GM18858 (cell line): ENCODE measurements around the gene KIF16B.
"Not testable (repeated sequence)": the region's sequence is repeated elsewhere in the genome, so short reads cannot be mapped to it uniquely, and the experiment has no call there.

Experiments
- ATAC-seq: cut with Tn5 transposase; IDR thresholded peaks from one replicate; pipeline ENCODE4 v1.9.1; 2021; ENCODE audit not compliant: unreplicated experiment

The KIF16B gene

GRCh38 chr20:16440686-16441085, 132.6 kb downstream of the KIF16B start:
- ATAC-seq, result no peak

GRCh38 chr20:16439540-16439939, 133.7 kb downstream of the KIF16B start:
- ATAC-seq, result not testable (repeated sequence)

GRCh38 chr20:16438100-16438499, 135.1 kb downstream of the KIF16B start:
- ATAC-seq, result no peak

GRCh38 chr20:16437387-16437996, 135.8 kb downstream of the KIF16B start:
- ATAC-seq, result no peak

GRCh38 chr20:16434062-16434664, 139.1 kb downstream of the KIF16B start:
- no peak for ATAC-seq

- ATAC-seq, result no peak
Observed at GRCh38 chr20:16433293-16433580, 140.0 kb downstream of the KIF16B start.

GRCh38 chr20:16432466-16433292, 140.6 kb downstream of the KIF16B start:
- no peak for ATAC-seq

GRCh38 chr20:16428112-16428511, 145.1 kb downstream of the KIF16B start:
- no peak for ATAC-seq

GRCh38 chr20:16427571-16427970, 145.7 kb downstream of the KIF16B start:
- no peak for ATAC-seq

- ATAC-seq, result no peak
Observed at GRCh38 chr20:16424780-16425179, 148.5 kb downstream of the KIF16B start.

GRCh38 chr20:16423311-16424212, 149.7 kb downstream of the KIF16B start:
- ATAC-seq, result no peak

GRCh38 chr20:16419138-16419715, 154.0 kb downstream of the KIF16B start:
- ATAC-seq, result no peak

- ATAC-seq, result no peak
Observed at GRCh38 chr20:16418616-16419015, 154.6 kb downstream of the KIF16B start.

GRCh38 chr20:16417001-16417400, 156.2 kb downstream of the KIF16B start:
- ATAC-seq, result no peak

GRCh38 chr20:16415071-16416053, 157.9 kb downstream of the KIF16B start:
- no peak for ATAC-seq

GRCh38 chr20:16412906-16413305, 160.3 kb downstream of the KIF16B start:
- ATAC-seq, result no peak

- ATAC-seq, result no peak
Observed at GRCh38 chr20:16411361-16411760, 161.9 kb downstream of the KIF16B start.

- ATAC-seq, result no peak
Observed at GRCh38 chr20:16410626-16411025, 162.6 kb downstream of the KIF16B start.

GRCh38 chr20:16408981-16409380, 164.3 kb downstream of the KIF16B start:
- ATAC-seq, result no peak
